Measurements from ENCODE around the gene ZNF280A. TPM values are rescaled to one million over a fixed set of nuclear protein-coding genes. Genes with fewer than 3 reads are reported as not detected.

ZNF280A gene, protein sequence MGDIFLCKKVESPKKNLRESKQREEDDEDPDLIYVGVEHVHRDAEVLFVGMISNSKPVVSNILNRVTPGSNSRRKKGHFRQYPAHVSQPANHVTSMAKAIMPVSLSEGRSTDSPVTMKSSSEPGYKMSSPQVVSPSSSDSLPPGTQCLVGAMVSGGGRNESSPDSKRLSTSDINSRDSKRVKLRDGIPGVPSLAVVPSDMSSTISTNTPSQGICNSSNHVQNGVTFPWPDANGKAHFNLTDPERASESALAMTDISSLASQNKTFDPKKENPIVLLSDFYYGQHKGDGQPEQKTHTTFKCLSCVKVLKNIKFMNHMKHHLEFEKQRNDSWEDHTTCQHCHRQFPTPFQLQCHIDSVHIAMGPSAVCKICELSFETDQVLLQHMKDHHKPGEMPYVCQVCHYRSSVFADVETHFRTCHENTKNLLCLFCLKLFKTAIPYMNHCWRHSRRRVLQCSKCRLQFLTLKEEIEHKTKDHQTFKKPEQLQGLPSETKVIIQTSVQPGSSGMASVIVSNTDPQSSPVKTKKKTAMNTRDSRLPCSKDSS
- 0.26 TPM for polyA plus RNA-seq (ENCODE audit: insufficient read length)

DNA sequence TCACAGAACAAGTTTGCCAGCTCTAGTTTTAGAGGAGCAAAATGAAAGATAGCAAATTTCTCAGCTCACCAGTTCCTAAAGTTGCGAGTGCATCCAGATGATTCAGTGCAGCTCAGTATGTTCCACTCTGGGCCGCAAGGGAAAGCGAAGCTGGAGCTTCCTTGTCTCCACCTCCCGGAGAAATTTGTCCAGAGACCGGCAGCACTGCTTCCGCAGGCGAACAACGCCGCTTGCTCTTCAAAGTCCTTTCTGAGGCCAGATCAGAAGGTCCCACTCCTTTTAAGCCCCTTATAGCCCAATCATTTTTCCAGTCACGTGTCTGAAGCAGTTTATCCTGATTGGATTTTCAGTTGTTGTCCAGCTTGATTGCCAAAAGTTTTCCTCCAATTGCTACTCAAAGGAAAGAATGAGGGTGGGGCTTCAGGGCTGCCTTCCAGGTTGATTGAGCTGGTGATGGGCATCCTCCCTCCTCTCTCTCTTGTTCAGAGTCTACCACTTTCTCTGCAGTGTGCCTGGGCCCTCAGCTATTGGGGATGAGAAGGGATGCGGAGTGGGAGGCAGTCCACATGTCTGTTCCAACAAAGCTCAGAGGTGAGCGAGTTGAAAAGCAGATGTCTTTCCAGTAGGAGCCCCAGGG lies at the start of gene ZNF280A:
ZNF280A (minus strand) TSS at position 251 of the 637 bp plus-strand sequence. CDS start 4,640 bp downstream, outside the sequence.
- DNase-seq = no peak

- DNase-seq = no peak
These were observed 49.1 kb upstream of the ZNF280A start for GRCh38 chr22:22569218-22569617.

GRCh38 chr22:22565981-22566380 lies 45.9 kb upstream of the ZNF280A start:
- DNase-seq = no peak

- no peak for DNase-seq
These were observed 39.0 kb upstream of the ZNF280A start, which contains the start of gene PRAME for GRCh38 chr22:22558972-22559603. TSS of gene PRAME (minus strand) at chr22:22559265. CDS start at chr22:22556832, 2,433 bp downstream.

- no peak for DNase-seq
These were observed 38.3 kb upstream of the ZNF280A start for GRCh38 chr22:22558071-22558971.

DNA sequence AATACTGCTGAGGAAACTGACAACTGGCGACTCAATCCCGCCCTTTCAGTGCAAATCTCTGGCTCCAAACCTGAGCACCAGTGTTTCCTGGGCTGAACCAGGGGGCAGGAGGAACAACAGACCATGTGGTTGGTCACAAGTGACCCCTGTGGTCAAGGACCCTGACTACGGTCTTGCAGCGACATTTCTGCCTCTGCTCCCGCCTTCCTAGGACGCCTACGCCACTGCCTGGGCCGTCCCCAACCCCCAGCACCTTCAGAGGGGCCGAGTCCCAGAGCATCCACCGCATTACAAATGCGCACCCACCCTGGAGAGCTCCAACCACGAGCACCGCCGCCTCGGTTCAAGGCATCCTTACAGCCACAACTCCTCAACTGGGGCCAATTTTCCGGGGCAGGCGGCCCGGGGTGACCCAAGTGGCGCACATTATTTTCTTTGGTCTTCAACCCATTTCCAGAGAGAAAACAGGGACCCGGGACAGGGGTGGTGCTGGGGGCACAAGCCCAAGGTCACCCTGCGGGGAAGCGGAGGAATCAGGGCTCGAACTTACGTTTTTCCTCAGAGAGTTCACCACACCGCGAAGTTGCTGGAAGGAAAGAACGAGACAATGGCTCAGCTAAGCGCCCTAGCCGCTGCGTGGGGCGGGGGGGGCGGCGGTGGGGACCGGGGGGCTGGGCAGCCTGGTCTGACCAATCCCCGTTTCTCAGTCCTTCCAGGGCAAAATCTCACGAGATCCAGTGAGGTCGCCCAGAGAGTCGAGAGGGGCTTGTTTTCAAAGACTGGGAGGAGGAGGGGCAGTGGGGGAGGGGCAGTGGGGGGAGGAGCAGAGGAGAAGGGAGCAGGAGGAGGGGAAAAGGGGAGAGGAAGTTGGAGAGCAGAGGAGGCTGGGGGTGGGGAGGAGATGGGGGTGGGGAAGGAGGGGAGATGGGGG lies 37.2 kb upstream of the ZNF280A start:
- DNase-seq = no peak

GRCh38 chr22:22556578-22556977 lies 36.5 kb upstream of the ZNF280A start:
- no peak for DNase-seq

DNA sequence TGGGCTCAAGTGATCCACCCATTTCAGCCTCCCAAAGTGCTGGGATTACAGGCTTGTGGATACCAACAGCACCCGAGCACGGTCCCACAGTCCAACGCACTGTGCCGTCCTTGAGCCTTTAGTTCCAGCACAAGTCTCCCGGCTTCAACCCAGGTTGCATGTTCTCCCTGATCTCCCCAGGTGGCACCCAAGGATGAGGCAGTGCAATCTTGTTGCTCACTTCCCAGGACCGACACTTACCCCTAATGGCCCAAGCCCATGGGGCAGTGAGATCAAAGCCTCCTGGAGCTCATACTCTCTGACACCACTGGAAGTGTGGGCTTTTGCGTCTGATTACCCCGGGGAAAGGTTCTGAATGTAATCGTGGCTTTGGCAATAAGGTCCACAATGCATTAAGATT lies 35.5 kb upstream of the ZNF280A start:
- DNase-seq = no peak

DNA sequence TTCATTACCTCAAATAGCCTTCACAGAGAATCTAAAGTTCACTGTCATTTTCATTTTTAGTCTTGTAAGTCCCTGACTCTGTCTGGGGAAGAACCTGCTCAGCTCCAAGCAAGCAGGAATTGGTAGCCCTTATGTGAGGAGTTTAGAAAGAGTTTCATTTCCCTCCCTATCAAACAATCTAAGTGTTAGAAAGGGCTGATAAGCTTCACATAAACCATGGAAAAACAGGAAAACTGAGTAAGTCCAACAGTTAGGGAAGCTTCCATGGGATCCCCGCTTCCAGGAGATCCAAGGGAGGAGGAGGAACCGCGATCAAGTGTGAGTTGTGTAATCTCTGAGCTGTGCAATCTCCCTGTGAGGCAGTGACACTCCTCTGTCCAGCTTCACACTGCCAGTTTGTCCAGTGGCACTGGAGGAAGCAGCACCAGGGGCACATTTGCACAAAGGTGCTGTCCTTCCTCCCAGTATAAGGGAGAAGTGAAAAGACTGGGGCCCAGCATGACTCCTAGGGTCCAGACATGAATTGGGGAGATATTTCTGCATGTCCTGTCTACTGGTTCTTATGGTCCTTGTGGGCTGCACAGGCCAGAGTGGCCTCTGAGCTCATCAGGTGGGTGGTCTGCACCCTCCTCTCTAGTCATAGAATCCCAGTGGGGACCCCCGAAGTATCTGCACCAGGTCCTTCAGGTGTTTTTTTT lies 34.7 kb upstream of the ZNF280A start:
- no peak for DNase-seq

GRCh38 chr22:22553735-22554586 lies 33.9 kb upstream of the ZNF280A start:
- no peak for DNase-seq

GRCh38 chr22:22553141-22553540 lies 33.1 kb upstream of the ZNF280A start:
- DNase-seq = no peak

DNA sequence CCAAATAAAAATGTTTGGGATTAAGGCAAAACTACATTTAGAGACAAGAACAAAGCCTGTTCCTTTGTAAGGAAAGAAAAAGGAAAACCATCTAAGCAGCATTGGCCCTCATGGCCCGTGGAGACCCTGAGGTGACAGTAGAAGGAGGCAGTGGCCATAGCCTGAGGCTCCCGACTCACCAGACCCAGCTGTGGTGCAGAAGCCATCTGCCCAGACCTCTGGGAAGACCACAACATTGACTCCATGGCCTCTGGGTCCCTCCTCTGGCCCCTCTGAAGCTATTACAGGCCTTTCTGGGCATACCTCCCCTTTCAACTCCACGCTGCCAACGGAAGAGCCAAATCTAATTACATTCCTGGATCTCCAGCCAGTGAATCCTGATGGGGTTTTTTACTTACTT lies 32.6 kb upstream of the ZNF280A start:
- no peak for DNase-seq

- DNase-seq = no peak
These were observed 30.8 kb upstream of the ZNF280A start for GRCh38 chr22:22550789-22551434.

DNA sequence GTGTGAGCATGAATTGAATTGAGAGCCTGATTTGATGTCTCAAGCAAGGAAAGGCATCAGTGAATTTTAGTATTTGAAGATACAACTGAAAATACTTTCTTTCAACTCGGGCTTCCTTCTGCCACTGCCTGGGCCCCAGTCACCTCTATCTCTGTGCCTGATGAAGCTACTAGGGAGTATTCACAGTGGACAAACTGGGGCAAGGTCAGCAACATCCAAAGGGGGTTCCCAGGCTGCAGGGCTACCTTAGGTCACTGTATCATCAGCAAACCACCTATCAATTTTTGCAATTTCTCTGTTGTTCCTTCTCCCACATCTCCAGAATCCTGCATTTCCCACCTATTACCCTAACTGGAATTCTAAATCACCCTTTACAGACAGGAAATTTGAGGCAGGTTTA lies 28.8 kb upstream of the ZNF280A start:
- no peak for DNase-seq

GRCh38 chr22:22548317-22548716 lies 28.2 kb upstream of the ZNF280A start:
- no peak for DNase-seq

GRCh38 chr22:22547692-22548300 lies 27.7 kb upstream of the ZNF280A start:
- DNase-seq = no peak

GRCh38 chr22:22547226-22547625 lies 27.2 kb upstream of the ZNF280A start:
- no peak for DNase-seq

GRCh38 chr22:22546490-22546889 lies 26.4 kb upstream of the ZNF280A start:
- no peak for DNase-seq
